Activated T-cell treated with anti-CD3 and anti-CD28 coated beads, Interleukin-2, amount 50 U/mL, for 24 hours (primary cell): ENCODE measurements around the gene NRXN3.

ENCODE experiments used
- DNase-seq: peaks from one replicate; pipeline ENCODE4 v3.0.0-alpha.2; 2020
- H3K27ac Mint-ChIP-seq: 2 replicates; pipeline ENCODE4 v1.8.0; 2020; ENCODE audit warnings: mild to moderate bottlenecking, mixed read lengths
- H3K27me3 Mint-ChIP-seq: 2 replicates; pipeline ENCODE4 v1.8.0; 2020; ENCODE audit warnings: mixed read lengths
- H3K36me3 Mint-ChIP-seq: 2 replicates; pipeline ENCODE4 v1.8.0; 2020; ENCODE audit warnings: low read depth, mixed read lengths
- H3K4me1 Mint-ChIP-seq: 2 replicates; pipeline ENCODE4 v1.8.0; 2020; ENCODE audit warnings: low read depth, mixed read lengths
- H3K4me3 Mint-ChIP-seq: 2 replicates; pipeline ENCODE4 v1.8.0; 2020; ENCODE audit warnings: mild to moderate bottlenecking, moderate library complexity, mixed read lengths
- H3K9me3 Mint-ChIP-seq: 2 replicates; pipeline ENCODE4 v1.8.0; 2020; ENCODE audit warnings: mixed read lengths

The NRXN3 gene

GRCh38 chr14:78592616-78593219 lies 422.5 kb downstream of the NRXN3 start:
- Mint-ChIP-seq H3K27ac (no peak overlapping the region), H3K36me3 (no peaks in the 10 kb centered on the region), H3K4me3 (no peak overlapping the region), H3K4me1 (no peaks in the 10 kb centered on the region), H3K9me3 (no peaks in the 10 kb centered on the region), H3K27me3 (peaks cover 6% of the 10 kb centered on the region)
- no peak for DNase-seq

GRCh38 chr14:78593949-78594348 lies 423.8 kb downstream of the NRXN3 start:
- Mint-ChIP-seq H3K27me3 (peaks cover 16% of the 10 kb centered on the region), H3K9me3 (no peaks in the 10 kb centered on the region), H3K36me3 (no peaks in the 10 kb centered on the region), H3K4me3 (no peak overlapping the region), H3K4me1 (peaks cover 1% of the 10 kb centered on the region), H3K27ac (no peak overlapping the region)
- DNase-seq, result no peak

- Mint-ChIP-seq H3K4me3 (no peak overlapping the region), H3K27ac (no peak overlapping the region), H3K36me3 (no peaks in the 10 kb centered on the region), H3K4me1 (peaks cover 1% of the 10 kb centered on the region), H3K27me3 (peaks cover 16% of the 10 kb centered on the region), H3K9me3 (no peaks in the 10 kb centered on the region)
- DNase-seq, result no peak
Observed at GRCh38 chr14:78595797-78596196, 425.6 kb downstream of the NRXN3 start.

DNA sequence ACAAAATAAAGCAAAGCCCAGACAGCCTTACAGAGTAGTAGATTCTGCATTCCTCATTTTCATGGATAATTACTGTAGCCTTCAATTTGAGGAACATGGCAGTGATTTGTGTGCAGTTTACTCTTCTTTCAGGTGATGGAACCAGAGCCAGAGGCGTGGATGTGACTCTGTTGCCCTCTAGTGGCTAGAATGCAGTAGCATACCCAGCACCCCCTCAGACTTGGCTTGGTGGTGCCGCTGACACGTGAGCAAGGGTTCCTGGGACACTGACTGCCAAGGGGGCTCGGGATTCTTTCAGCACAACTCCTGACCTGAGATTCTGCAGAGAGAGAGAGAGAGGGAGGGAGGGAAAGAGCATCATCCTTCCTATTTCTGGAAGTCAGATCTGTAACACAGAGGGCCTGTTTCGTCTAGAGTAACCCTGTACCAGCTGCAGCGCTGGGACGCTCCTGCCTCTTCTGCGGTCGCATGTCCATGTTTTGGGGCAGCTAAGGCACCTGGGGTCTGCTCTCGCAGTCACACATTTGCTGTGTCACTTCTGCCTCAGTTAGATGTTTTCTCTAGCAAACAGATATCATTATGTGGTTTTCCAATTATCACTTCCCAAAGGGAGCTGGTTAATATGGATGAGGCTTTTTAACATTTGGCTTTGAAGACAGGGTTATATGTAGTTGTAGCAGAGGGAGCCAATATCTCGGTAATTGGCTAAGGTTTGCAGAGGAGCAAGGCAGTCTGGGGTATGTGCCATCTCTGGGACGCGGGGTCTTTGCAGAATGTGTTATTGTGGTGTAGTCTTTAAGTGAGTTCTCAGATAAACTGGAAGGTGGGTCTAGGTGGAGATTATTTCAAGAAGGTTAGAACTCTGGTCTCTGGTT lies 428.1 kb downstream of the NRXN3 start:
- Mint-ChIP-seq H3K4me1 (peaks cover 1% of the 10 kb centered on the region), H3K4me3 (no peak overlapping the region), H3K36me3 (no peaks in the 10 kb centered on the region), H3K9me3 (no peaks in the 10 kb centered on the region), H3K27me3 (peaks cover 18% of the 10 kb centered on the region), H3K27ac (no peak overlapping the region)
- DNase-seq, result peak; percentile 40

GRCh38 chr14:78605025-78605762 lies 435.0 kb downstream of the NRXN3 start:
- Mint-ChIP-seq H3K4me1 (peaks cover 3% of the 10 kb centered on the region), H3K27ac (no peak overlapping the region), H3K4me3 (no peak overlapping the region), H3K9me3 (no peaks in the 10 kb centered on the region), H3K36me3 (no peaks in the 10 kb centered on the region), H3K27me3 (peaks cover 14% of the 10 kb centered on the region)
- no peak for DNase-seq

GRCh38 chr14:78605897-78606500 lies 435.8 kb downstream of the NRXN3 start:
- no peak overlapping the region for H3K4me3 Mint-ChIP-seq
- H3K4me1 Mint-ChIP-seq, result peaks cover 3% of the 10 kb centered on the region
- H3K9me3 Mint-ChIP-seq, result no peaks in the 10 kb centered on the region
- peaks cover 14% of the 10 kb centered on the region for H3K27me3 Mint-ChIP-seq
- no peak for DNase-seq
- no peak overlapping the region for H3K27ac Mint-ChIP-seq
- H3K36me3 Mint-ChIP-seq, result no peaks in the 10 kb centered on the region

DNA sequence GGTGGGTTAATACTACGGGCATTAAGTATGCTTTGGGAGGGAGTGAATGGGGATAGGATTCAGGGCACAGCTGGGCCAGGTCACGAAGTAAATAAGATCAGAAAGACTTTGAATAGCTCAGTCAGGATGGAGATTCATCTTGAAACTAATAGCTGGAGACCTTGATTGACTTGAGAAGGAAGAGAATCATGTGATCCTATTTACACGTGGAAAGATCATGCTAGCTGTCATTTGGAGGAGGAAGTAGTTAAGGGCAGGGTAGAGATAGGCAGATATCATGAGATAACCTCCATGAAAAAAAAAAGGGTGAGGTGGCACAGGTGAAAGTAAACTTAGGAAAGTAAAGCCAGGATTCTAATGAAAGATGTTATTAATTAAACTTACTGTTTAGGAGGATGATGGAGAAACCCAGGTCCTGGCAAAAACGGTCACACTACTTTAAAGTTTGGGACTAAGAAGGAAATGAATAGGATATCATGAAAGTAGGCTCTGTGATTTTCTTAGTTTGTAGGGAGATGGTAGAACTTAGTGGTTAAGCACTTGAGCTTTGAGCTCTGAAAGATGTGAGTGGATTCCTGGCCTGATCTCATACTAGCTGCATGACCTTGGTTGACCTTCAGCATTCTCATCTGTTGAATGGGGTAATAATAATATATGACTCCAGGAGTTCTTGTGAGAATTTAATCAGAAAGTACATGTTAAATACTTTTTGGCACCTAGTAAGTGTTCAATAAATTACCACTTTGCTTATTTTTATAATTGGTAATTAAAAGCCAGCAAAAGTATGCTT lies 439.0 kb downstream of the NRXN3 start:
- DNase-seq, result no peak
- Mint-ChIP-seq H3K9me3 (no peaks in the 10 kb centered on the region), H3K27me3 (peaks cover 10% of the 10 kb centered on the region), H3K27ac (no peak overlapping the region), H3K36me3 (no peaks in the 10 kb centered on the region), H3K4me1 (peaks cover 3% of the 10 kb centered on the region), H3K4me3 (no peak overlapping the region)

- Mint-ChIP-seq H3K4me3 (no peak overlapping the region), H3K9me3 (no peaks in the 10 kb centered on the region), H3K4me1 (peaks cover 3% of the 10 kb centered on the region), H3K36me3 (no peaks in the 10 kb centered on the region), H3K27ac (no peak overlapping the region), H3K27me3 (peaks cover 10% of the 10 kb centered on the region)
- no peak for DNase-seq
Observed at GRCh38 chr14:78610994-78611393, 440.8 kb downstream of the NRXN3 start.

DNA sequence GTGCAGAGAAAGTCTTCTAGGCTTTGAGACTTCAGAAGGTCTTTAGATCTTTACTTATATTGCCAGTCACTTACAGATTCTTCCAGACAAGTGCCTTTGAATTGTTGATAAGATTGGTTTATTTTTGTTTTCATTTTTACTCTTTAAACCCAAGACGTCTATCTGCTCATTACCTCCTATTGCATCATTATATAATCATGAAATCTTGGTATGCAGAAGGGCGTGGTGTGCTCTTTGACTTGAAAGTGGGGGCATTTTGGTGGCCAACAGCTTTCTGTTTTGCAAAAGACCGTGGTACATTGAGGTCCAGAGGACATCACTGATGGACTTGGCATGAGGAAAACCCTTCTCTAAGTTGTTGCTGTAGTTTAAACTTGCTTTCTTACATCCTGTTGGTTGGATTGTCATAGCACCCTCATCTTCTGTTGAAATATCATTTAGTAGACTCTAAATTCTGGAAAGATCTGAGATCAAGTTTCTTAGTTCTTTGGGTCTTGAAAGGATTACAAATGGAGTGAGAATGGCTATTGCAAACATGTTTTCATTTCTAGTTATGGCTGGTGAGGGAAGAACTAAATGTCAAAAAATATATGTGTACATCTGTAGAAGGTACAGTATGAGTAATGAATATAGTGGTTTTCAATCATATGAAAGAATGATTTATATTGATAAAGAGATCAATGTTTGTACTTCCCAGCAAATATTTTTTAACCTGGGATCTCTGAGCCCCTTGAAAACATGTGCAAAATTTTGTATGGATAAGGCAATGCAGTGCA lies 441.8 kb downstream of the NRXN3 start:
- Mint-ChIP-seq H3K27me3 (peaks cover 10% of the 10 kb centered on the region), H3K9me3 (no peaks in the 10 kb centered on the region), H3K27ac (no peak overlapping the region), H3K4me3 (no peak overlapping the region), H3K4me1 (no peaks in the 10 kb centered on the region), H3K36me3 (no peaks in the 10 kb centered on the region)
- no peak for DNase-seq

DNA sequence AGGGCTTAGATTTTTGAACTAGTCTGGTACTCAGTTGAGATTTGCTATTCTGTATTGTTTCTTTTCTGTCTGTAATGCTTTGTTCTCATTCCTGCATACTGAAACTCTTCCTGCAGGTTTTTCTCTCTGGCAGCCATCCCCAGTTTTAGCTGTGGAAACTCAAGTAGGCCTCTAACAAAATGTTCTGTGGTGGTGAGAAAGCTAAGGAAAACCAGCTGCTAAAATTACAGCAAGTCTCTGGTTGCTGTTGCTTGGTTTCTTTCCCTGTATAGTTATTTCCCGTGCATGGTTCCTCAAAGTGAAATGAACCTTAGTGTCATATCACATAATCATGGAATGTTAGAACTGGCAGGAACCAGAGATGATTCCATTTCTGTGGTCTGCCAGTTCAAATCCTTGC lies 442.5 kb downstream of the NRXN3 start:
- H3K27ac Mint-ChIP-seq, result no peak overlapping the region
- DNase-seq, result no peak
- H3K9me3 Mint-ChIP-seq, result no peaks in the 10 kb centered on the region
- H3K36me3 Mint-ChIP-seq, result no peaks in the 10 kb centered on the region
- peaks cover 10% of the 10 kb centered on the region for H3K27me3 Mint-ChIP-seq
- no peak overlapping the region for H3K4me3 Mint-ChIP-seq
- H3K4me1 Mint-ChIP-seq, result no peaks in the 10 kb centered on the region

GRCh38 chr14:78614593-78614992 lies 444.4 kb downstream of the NRXN3 start:
- Mint-ChIP-seq H3K4me1 (no peaks in the 10 kb centered on the region), H3K27ac (no peak overlapping the region), H3K27me3 (peaks cover 2% of the 10 kb centered on the region), H3K9me3 (no peaks in the 10 kb centered on the region), H3K4me3 (no peak overlapping the region), H3K36me3 (no peaks in the 10 kb centered on the region)
- DNase-seq, result no peak

- Mint-ChIP-seq H3K4me3 (no peak overlapping the region), H3K36me3 (no peaks in the 10 kb centered on the region), H3K27ac (no peak overlapping the region), H3K9me3 (no peaks in the 10 kb centered on the region), H3K27me3 (peaks cover 2% of the 10 kb centered on the region), H3K4me1 (no peaks in the 10 kb centered on the region)
- DNase-seq, result no peak
Observed at GRCh38 chr14:78617735-78618134, 447.6 kb downstream of the NRXN3 start.

DNA sequence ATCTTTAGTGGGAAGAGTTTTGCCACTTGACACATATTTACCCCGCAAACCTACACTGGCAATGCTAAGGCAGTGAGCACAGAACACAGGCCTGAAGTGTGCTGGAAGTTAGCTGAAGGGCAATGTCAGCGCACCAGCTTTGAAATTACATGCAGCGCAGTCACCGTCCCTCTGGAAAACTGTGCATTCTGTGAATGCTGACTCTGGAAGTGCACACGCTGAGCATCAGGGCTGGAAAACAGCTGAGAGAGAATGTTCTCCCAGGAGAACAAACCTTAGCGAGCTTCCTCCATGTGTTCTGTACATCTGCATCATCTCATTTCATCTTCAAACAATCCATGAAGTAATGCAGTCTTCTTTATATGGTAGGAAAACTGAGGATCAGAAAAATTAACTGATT lies 448.2 kb downstream of the NRXN3 start:
- Mint-ChIP-seq H3K4me1 (no peaks in the 10 kb centered on the region), H3K27ac (no peak overlapping the region), H3K4me3 (no peak overlapping the region), H3K36me3 (no peaks in the 10 kb centered on the region), H3K27me3 (peaks cover 2% of the 10 kb centered on the region), H3K9me3 (no peaks in the 10 kb centered on the region)
- DNase-seq, result no peak
